ENCODE measurements around the gene RBBP8NL.

Gene RBBP8NL

DNA sequence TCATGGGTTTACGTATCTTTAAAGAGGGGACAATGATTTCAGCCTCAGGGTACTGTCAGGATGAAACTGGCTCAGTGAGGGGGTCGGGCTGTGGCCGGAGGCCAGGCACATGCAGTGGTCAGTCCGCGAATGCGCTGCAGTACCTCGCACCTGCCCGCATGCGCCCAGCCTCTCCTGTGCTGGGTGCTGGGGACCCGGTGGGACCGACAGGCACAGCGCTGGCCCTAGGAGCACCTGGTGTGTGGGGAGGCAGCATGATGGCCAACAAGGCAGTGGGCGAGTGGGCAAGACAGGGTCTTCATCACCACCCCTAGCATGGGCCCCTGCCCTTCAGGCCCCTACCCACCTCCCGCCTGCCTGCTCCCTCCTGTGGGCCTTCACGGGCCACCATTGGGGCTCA is 19.3 kb downstream of the RBBP8NL start:
- no peak for DNase-seq (ENCODE audit: low spot score)

DNA sequence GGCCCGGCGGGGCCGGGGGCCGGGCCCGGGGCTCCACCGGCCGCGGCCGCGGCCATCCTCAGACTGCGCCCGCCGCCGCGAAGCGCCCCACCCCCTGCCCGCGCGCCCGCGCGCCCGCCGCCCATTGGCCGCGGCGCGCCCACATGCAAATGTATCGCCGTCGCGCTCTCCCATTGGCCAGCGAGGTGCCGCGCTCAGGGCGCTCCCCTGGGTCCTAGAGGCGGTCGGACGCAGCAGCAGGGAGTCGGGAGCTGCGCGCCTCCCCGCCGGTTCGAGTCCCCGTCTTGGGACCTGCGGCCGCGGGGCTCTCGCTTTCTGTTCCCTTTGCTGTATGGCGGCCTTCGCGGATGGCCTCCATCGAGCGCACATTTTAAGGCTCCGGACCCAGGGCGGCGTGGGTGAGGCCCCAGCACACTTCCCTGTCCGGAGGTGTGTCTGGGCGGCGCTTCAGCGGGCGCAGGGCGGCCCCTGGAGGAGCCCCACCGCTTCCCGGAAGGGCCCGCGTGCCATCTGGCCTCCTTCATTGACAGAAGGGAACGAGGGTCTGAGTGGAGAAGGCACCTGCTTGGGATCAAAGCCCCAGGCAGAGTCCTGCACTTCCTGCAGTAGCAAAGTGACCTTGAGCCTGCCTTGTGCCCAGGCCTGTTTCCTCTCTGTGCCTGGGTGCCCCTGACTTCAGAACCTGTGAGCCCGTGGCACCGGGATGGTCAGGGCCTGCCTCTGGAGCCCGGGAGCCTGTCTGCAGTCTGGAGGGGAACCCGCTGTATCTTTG is 19.9 kb downstream of the RBBP8NL start, which contains the start of gene CABLES2:
Gene CABLES2, minus strand, starts transcription at position 65 of the 772 bp plus-strand sequence. Its CDS starts 9 bp downstream, at position 56.
- DNase-seq (ENCODE audit: low spot score) = peak; percentile 88

DNA sequence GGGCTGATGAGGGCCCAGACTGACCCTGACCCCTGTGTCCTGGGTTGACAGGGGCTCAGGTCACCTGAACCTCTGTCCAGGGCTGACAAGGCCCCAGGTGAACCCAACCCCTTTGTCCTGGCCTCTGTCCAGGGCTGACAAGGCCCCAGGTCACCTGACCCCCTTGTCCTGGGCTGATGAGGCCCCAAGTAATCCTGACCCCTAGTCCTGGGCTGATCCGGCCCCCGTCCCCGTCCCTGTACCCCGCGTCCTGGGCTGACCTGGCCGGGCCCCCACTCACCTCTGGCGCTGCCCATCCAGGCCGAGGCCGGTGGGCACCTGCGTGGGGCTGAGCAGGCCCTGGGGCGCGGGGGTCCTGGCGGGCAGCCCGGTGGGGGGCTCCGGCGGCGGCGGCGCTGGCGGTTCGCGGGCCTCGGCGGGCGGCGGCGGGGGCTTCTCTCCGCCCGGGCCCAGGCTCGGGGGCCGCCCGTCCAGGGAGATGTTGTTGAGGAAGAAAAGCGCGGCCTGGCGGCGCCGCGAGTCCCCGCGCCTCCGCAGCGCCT is 20.6 kb downstream of the RBBP8NL start:
- no peak for DNase-seq (ENCODE audit: low spot score)

DNA sequence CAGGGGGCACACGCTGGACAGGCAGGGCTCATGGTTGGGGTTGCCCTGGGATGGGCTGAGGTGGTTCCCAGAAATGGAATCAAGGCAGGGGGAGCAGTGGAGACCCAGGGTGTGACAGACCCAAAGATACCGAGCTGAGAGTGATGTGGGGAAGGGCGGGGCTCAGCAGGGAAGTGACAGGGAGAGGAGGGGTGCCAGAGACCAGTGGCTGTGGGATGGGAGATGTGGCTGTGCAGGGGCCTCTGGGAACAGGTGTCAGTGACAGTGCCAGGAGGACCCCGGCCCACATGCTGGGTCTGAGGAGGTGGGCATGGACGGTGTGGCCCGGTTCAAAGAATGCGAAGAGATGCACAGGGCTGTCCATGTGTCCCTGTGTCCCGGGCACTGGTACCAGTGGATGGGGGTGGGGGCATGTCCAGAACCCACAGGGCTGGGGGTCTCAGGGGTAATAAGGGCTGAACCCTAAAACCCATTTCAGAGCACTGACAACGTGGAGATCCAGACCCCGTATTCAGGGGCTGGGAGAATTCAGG is 21.3 kb downstream of the RBBP8NL start:
- DNase-seq (ENCODE audit: low spot score) = no peak

DNA sequence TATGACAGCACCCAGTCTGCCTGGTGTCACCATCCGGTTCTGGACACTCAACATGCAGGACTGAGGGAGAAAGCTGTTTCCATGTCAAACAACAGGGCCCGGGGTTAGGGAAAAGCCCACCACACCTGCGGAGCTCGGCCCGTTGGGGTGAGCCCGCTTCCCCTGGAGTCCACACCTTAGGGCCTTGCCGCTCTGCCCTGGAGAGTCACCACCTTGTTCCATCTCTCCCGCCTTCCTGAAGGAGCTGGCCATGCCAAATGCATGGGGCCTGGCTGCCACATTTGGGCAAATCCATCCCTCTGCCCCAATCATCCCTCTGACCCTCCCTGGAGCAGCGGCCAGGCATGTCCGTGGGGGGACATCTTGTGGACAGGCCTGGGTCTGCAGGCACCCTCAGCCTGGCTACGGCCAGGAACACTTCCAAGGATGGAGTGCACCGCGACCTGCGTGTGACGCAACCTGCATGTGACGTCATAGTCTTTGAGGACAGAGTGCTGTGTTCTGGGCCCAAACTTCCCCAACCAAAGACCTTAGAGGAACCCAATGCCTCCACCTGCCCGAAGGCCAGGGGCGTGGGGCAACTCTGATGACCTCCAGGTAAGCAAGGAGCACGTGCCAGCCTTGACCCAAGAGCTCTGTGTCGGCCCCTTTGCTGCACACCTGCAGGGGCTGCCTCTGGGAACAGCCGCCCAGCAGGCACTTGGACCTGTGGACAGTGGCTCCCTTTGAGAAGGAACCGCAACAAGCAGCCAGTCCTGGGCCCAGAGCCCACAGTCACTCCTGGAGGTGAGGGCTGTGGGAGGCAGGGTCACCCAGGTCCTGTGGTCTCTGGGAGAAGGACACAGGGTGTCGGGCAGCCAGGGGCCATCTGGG is 22.0 kb downstream of the RBBP8NL start:
- no peak for DNase-seq (ENCODE audit: low spot score)

DNA sequence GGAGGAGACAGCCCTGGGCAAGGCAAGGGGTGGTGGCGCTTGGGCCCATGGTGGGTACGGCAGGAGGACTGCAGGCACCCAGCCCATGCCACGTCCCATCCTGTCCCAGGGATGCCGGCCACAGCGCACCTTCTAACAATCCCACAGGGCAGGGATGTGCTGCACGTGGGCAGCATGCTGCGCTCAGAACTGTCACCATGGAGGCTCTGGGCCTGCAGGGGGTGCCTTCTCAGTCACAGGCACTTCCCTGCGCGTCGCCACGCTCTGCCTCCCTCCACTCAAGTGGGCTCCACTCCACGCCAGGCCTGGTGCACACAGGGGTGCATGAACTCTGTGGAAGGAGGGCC is 22.6 kb downstream of the RBBP8NL start:
- DNase-seq (ENCODE audit: low spot score) = no peak

DNA sequence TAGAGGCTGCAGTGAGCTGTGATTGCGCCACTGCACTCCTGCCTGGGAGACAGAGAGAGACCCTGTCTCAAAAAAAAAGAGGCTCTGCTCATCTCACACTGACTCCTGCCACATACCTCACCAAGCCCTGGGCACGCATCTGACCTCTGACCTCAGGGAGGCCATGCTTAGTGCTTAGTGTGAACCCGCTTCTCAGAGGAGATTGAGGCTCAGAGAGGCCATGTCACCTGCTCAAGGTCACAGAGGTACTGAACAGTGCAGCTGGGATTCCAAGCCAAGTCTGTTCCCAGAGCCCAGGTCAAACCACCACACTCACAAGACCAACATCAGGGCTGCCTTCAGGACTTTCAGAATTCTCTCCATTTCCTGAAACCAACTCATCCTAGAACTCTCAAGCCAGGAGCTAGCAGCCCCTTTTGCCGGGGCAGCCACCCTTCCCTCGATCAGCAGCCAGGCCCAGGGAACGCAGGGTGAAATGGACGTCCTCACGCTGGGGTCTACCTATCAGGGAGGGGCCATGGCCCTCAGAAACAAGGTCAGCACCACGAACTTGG is 23.1 kb downstream of the RBBP8NL start:
- no peak for DNase-seq (ENCODE audit: low spot score)

DNA sequence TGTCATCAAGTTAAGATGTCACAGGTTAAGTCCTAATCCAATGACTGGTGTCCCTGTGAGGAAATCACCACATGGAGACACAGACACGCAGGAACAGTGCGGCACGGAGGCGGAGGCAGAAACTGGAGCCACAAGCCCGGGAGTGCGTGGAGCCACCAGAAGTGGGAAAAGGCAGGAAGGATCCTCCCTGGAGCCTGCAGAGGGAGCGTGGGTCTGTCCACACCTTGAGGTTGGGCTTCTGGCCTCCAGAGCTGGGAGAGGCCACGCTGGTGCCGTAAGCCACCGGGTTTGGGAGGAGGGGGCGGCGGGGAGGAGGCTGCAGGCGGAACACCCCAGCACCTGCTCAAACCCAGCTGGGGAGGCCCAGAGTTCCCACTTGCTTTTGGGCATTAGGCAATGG is 24.0 kb downstream of the RBBP8NL start:
- no peak for DNase-seq (ENCODE audit: low spot score)

DNA sequence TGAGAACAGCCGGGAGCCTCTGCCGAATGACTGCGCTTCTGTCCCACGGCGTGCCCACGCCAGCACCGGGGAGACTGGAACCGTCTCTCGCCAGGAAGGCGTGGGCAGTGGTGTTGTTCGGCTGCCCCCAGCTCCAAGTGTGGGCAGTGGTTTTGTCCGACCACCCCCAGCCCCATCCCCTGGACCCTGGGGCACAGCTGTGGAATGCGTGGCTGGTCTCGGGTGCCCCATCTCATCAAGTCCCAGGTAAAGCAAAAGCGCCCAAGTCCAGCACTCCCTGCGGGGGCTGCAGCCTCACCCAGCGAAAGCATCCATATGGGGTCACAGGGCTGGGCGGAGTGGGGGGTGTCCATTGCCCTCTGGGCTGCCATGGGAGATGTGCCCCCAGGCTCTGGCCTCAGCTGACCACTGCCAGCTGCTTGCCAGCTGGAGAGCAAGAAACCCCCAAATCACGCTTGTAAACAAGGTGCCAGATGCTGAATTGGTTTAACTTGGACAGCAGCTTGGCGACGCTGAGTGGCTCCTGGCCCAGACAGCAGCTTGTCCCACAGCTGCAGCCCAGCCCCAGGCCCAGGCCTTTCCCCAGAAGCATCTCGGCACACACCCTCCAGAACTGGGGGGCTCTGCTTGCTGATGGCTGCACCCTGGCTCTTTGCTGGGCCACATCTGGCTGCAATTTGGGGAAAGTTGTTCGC is 24.7 kb downstream of the RBBP8NL start:
- no peak for DNase-seq (ENCODE audit: low spot score)

DNA sequence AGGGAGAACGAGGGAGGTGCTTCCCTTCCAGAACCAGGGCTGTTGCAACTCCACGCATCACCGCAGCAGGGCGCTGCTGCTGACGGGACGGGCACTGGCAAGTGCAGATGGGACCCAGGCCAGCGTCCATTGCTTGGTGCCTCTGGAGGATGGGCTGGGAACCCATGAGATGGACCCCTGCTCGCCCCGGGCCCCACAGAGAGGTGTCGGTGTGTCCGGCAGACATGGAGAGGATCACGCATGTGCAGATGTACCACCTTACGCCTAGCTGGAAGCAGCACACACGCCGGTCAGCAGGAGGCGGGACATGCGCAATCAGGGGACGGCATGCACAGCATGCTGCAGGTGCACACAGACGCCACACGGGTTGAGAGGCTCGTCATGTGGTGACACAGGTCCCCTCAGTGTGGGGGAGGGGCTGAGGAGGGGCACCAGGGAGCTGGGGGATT is 26.0 kb downstream of the RBBP8NL start:
- DNase-seq (ENCODE audit: low spot score) = no peak

DNA sequence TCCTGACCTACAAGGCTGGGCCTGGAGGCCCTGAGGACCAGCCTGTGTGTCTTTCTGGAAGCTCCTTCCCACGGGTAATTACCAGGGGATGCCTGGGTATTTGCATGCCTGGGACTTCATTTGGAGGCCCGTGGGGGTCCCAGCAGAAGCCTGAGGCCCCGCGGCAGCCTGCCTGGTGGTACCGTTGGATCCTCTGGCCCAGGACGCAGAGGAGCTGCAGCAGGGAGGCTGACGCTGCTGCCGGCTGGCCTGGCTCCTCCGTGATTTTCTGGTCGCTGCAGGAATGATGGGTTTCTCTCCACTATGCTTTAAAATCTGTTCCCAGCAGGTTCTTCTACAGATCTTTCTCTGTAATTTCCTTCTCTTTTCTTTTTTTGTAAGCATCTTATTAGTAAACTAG is 26.8 kb downstream of the RBBP8NL start:
- no peak for DNase-seq (ENCODE audit: low spot score)

DNA sequence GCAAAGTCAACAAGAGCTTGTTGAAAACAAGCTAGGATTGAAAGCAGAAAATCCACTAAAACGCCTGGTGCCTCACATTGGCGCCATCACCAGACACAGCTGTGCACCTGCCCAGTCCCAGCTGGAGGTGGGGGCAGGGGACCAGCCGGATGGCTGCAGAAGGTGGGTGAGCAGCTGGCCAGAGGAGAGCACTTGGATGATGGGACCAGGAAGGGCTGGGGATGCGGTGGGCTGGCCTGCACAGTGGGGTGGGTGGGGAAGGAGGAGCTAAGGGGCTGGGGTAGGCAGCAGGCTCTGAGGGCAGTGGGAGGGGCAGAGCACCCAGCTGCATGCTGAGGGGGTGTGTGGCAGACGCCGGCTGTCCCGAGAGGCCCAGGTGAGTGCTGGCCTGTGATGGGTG is 27.3 kb downstream of the RBBP8NL start:
- DNase-seq (ENCODE audit: low spot score) = no peak

DNA sequence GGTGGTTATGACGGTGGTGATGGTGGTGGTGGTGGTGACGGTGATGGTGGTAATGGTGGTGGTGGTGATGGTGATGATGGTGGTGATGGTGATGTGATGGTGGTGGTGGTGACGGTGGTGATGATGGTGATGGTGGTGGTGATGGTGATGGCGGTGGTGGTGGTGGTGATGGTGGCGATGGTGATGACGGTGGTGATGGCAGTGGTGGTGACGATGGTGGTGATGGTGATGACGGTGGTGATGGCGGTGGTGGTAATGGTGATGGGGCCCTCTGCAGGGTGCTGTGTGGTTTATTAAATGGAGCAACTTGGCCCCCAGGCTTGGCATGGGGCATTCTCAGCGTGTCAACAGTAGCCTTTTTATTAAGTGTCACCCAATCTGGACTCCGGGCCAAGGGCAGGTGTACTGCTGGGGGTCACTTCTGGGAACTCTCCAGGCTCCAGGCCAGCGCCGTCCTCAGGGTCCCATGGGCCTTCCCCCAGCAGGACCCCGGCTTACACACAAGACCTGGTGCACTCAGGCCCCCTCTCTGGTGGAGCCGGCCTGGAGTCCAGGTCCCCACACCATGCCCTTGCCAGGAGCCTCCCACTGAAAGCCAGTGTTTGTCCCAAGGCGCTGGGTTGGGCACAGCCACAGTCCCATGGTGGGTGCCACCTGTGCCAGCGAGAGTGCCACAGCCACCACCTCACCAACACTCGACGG is 29.1 kb downstream of the RBBP8NL start:
- DNase-seq (ENCODE audit: low spot score) = no peak

DNA sequence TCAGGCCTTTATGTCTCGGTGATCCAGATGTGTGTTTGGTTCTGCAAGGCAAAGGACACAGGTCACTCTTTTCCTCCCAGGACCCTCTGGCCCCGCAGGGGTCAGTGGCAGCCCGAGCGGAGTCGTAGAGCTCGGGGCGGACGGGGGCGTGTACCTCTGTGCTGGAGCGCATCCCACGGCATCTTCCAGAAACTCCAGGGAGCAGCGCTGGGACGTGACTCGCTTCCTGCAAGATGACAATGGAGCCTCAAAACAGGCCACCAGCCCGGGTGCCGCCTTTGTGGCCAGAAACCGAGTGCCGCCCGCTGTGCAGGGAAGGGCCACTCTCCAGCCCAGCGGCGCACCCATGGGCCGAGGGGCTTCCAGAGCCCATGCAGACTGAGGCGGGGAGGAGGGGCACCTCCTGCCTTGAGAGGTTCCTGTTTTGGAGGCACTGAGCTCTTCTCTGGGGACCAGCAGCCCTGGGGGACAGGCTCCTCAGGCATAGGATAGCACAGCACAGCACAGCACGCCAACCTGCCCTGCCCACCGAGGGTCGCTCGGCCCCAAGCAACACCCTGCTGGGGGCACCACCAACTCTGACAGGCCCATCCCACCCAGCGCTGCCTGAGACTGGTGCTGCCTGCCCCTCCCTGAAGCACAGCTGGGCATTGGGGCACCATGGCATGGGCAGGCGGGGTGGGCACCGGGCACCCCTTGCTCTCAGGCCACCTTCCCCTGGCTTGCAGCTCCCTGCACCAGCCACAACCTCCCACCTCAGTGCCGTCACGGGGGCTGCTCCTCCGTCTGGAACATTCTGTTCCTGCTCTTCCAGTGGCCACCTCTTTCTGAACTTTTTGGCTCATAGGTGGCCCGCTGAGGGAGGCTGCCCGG is 30.7 kb downstream of the RBBP8NL start:
- DNase-seq (ENCODE audit: low spot score) = no peak

DNA sequence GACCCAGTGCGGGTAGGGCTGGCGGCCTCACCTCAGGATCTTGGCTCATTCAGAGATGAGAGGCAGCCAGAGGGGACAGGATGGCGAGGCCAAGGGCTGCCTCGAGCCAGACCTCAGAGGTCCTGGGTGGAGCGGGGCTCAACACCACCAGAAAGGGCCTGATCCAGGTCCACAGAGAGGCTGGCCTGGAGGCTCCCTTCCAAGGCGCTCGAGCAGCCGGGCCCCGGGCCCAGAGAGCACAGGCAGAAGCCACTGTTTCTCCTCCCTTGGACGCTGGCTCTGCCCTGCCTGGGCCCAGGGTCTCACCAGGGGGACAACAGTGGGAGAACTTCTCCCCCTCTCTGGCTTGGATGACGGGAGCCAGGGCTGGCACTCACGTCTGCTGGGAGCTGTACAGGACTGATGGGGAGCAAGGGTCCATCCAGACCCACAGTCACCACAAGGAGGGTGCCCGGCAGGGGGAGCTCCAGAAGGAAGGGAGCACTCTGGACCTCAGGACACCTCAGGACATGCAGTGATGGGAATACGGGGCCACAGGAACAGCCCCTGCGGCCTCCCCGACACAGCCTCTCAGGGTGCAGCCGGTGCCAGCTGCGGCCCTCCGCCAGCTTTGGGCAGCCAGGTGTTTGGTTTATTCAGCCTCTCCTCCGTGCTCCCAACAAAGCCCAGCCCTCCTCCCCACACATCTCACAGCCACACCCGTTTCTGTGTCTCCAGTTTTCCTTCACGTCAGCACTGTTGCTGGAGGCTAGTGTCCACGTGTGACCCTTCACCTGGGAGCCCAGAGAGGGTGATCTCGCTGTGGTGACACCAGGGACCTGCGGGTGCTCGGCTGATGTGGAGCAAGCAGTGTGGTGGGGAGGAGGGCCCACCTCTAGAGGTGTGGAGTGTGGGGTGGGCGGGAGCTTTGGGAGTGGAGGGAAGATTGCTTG is 31.8 kb downstream of the RBBP8NL start:
- DNase-seq (ENCODE audit: low spot score) = no peak

DNA sequence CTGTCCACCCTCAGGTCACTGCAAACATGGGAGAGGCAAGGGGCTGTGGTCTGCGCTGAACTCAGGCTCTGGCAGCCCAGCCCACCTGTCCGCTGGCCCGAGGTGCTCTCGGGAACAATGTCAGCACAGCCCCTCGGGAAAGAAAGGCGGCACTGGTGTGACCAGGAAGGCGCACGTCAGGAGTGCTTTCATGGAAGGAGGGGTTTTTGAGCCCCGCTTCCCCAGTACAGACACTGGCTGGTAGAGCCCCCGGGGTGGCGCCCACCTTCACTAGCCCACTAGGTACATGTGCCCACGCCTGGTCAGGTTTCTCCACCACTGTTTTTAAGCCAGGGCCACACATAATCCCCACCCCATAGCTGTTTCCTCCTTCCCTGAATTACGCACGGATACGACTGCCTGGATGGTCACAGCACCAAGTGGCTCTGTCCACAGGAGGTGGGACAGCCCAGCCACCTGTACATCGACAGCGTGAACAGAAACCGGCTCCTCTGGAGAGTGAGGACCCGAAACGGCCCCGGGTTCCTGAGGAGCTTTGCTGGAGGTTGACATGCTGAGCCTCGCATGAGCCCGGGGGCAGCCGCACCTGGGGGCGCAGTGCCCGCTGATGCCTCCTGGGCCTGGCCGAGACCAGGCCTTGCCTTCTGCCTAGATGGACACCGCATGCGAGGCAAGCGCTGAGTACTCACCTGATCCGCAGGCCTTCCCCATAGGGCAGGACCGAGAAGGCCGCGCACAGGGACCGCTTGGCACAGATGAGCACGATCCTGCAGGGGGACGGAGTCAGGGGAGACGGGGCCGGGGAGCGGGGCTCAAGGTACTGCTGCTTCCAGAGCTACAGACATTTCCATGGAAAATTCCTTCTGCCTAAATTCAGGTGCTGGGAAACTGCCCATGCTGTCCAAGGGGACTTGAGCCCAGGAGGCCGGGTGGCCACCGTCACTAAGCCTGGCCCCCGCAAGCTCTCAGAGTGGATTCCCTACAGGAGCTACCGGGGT is 32.8 kb downstream of the RBBP8NL start:
- no peak for DNase-seq (ENCODE audit: low spot score)

DNA sequence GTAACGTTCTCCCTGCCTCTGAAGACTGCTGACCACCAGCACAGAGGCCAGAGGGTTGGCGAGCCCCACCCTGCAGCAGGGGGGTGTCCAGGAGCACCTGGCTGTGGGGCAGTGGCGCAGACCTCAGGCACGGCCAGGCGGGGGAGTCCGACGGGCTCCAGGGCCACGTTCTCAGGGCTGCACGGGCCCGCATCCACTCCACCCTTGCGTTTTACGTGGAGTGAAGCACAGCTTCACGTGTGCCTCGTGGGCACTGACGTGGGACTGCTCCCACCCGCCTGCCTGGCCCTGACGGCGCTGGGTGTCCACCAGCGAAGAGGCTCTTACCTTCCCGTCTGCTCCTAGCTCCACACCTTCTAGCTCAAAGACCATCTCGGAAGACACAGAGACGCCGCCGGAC is 33.5 kb downstream of the RBBP8NL start:
- no peak for DNase-seq (ENCODE audit: low spot score)

DNA sequence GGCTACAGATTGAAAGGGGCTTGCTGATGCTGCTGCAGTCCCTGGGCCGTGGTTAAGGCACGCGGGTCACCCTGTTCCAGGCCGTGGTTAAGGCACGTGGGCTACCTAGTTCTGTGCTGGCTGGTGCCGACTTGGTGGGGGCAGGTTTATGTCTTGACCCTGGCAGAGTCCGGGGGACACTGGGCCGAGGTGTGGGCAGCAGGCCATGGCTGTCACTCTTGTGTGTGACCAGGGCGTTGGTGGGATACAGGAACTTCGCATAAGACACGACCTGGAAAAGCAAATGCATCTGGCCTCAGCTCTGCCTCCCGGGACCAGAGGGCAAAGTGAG is 34.0 kb downstream of the RBBP8NL start:
- DNase-seq (ENCODE audit: low spot score) = no peak

Data from pons (tissue), 1 donor.